HUDEP-2 (cell line): ENCODE data around the gene ADAM19.
"Not testable (repeated sequence)": the region's sequence is repeated elsewhere in the genome, so short reads cannot be mapped to it uniquely, and the experiment has no call there.

Experiments
- DNase-seq, 76 experiments: peaks; one replicate each; lab custom pipeline; 2025; ENCODE audit not compliant: unreplicated experiment in 76 of 76; lab: John Stamatoyannopoulos, UW

ADAM19 gene

GRCh38 chr5:157444224-157444623 lies 131.4 kb downstream of the ADAM19 start:
- DNase-seq, result no peak

GRCh38 chr5:157443041-157443549 lies 132.5 kb downstream of the ADAM19 start:
- DNase-seq, result no peak

- DNase-seq, result no peak
Measured at GRCh38 chr5:157434096-157434495, 141.5 kb downstream of the ADAM19 start.

- DNase-seq, result peak in 17 of 76 experiments; percentile 1 to 37 (median 18)
Measured at GRCh38 chr5:157431544-157432200, 143.9 kb downstream of the ADAM19 start.

- not testable (repeated sequence) for DNase-seq
Measured at GRCh38 chr5:157429920-157430319, 145.7 kb downstream of the ADAM19 start.
